HG03520 (cell line): ENCODE results near the gene PLCB1.

Experiments used
- ATAC-seq: cut with Tn5 transposase; IDR thresholded peaks from one replicate; pipeline ENCODE4 v1.9.1; 2021; ENCODE audit warnings: mild to moderate bottlenecking, moderate library complexity; ENCODE audit not compliant: unreplicated experiment

PLCB1 gene

GRCh38 chr20:8744228-8744844 is 612.3 kb downstream of the PLCB1 start:
- no peak for ATAC-seq

GRCh38 chr20:8749101-8749500 is 617.0 kb downstream of the PLCB1 start:
- no peak for ATAC-seq

- ATAC-seq: no peak
Measured at GRCh38 chr20:8749986-8750385, 617.9 kb downstream of the PLCB1 start.

- ATAC-seq: no peak
Measured at GRCh38 chr20:8755340-8756118, 623.5 kb downstream of the PLCB1 start.

GRCh38 chr20:8756410-8756809 is 624.3 kb downstream of the PLCB1 start:
- no peak for ATAC-seq

- ATAC-seq: no peak
Measured at GRCh38 chr20:8757146-8757545, 625.1 kb downstream of the PLCB1 start.

GRCh38 chr20:8764344-8764962 is 632.4 kb downstream of the PLCB1 start:
- ATAC-seq: no peak

GRCh38 chr20:8766868-8767390 is 634.9 kb downstream of the PLCB1 start:
- ATAC-seq: no peak

GRCh38 chr20:8774412-8774811 is 642.3 kb downstream of the PLCB1 start:
- no peak for ATAC-seq

- ATAC-seq: no peak
Measured at GRCh38 chr20:8777911-8778310, 645.8 kb downstream of the PLCB1 start.

GRCh38 chr20:8778387-8778786 is 646.3 kb downstream of the PLCB1 start:
- no peak for ATAC-seq

- no peak for ATAC-seq
Measured at GRCh38 chr20:8780915-8781314, 648.8 kb downstream of the PLCB1 start.

- no peak for ATAC-seq
Measured at GRCh38 chr20:8782804-8783203, 650.7 kb downstream of the PLCB1 start.

- ATAC-seq: no peak
Measured at GRCh38 chr20:8783734-8784133, 651.7 kb downstream of the PLCB1 start.

GRCh38 chr20:8786383-8786782 is 654.3 kb downstream of the PLCB1 start:
- ATAC-seq: no peak

GRCh38 chr20:8787090-8787489 is 655.0 kb downstream of the PLCB1 start:
- ATAC-seq: no peak

GRCh38 chr20:8788275-8788674 is 656.2 kb downstream of the PLCB1 start:
- ATAC-seq: no peak

GRCh38 chr20:8788831-8789230 is 656.8 kb downstream of the PLCB1 start:
- no peak for ATAC-seq

GRCh38 chr20:8790442-8791074 is 658.5 kb downstream of the PLCB1 start:
- peak; percentile 74 for ATAC-seq

GRCh38 chr20:8795404-8795803 is 663.3 kb downstream of the PLCB1 start:
- ATAC-seq: no peak

- no peak for ATAC-seq
Measured at GRCh38 chr20:8796088-8796660, 664.1 kb downstream of the PLCB1 start.
